ENCODE data around the gene DLG1. TPM values are rescaled to one million over a fixed set of nuclear protein-coding genes. Genes with fewer than 3 reads are reported as not detected.
"Not testable (repeated sequence)": the region's sequence is repeated elsewhere in the genome, so short reads cannot be mapped to it uniquely, and the experiment has no call there.

The DLG1 gene
- total and polyA plus RNA-seq, 9 of the 15 experiments (the other 6 are each of a cell fraction or from before 2014, with no cell fraction given), result 9.4 to 63.5 (median 43.6) TPM

DNA sequence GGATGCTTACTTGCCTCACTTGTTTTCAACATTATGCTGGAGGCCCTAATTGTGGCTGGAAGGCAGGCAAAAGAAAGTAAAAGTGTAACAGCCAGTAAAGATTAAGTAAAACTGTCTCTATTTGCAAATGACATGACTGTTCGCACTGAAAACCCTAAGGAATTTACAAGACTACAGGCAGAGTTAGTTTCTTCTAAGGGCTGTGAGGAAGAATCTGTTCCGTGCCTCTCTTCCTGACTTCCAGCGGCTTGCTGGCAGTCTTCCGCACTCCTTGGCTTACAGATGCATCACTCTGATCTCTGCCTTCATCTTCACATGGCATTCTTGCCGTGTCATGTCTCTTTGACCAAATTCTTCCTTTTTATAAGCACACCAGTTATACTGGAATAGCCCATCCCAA is 86.1 kb downstream of the DLG1 start:
- Histone ChIP-seq H3K36me3 (ENCODE audit: control insufficient read depth, insufficient read depth, low read length) (no peaks in the 10 kb centered on the region), H4K20me1 (replicated peaks; ENCODE audit: control insufficient read depth, insufficient read depth, low read length) (no peaks in the 10 kb centered on the region), H3K9ac (ENCODE audit: insufficient read depth in 1 of 2, low read depth in 2 of 2, low read length in 2 of 2) (no peak overlapping the region), H3K4me3 (no peak overlapping the region), H3K27ac (ENCODE audit: extremely low read depth, low read depth, low read length) (no peak overlapping the region), H3K9me3 (replicated peaks; ENCODE audit: control insufficient read depth, insufficient read depth, low read depth, low read length) (no peaks in the 10 kb centered on the region), H3K4me2 (ENCODE audit: insufficient read depth, low read length) (no peak overlapping the region), H2AFZ (ENCODE audit: low read depth, low read length) (no peak overlapping the region), H3K4me1 (replicated peaks in 1 of 2; ENCODE audit: control insufficient read depth in 2 of 2, insufficient read depth in 2 of 2, low read length in 2 of 2) (peaks cover 0 to 6% of the 10 kb centered on the region in 2 experiments; a peak in 2 of 5 replicates), H3K27me3 (ENCODE audit: control insufficient read depth in 2 of 2, insufficient read depth in 2 of 2, low read length in 2 of 2) (no peaks in the 10 kb centered on the region), H3K9me1 (ENCODE audit: control insufficient read depth, insufficient read depth, low read length) (no peaks in the 10 kb centered on the region), H3K79me2 (ENCODE audit: control insufficient read depth, insufficient read depth, low read length) (peaks cover 97% of the 10 kb centered on the region)
- CTCF ChIA-PET (ENCODE audit: low intra/inter-chr PET ratio), result no interaction called here
- FAIRE-seq (no peak), ATAC-seq (no peak), DNase-seq (ENCODE audit: extremely low read depth in 1 of 4, low spot score in 3 of 4) (no peak)
- intact Hi-C loops (cut with micrococcal nuclease) (no loop called here), in situ Hi-C loops (cut with MboI) (no loop called here)
- POLR2A ChIA-PET, result interaction anchor here (1.1 kb wide), 1 partner anchor 8 kb away, joined by 3 read pairs; no protein-coding TSS in a partner anchor
- no TSS peak for BruUV-seq (replicated peaks)
- TF ChIP-seq RBM22 (IDR thresholded peaks at IDR 0.05; ENCODE audit: low read depth, low read length, poor library complexity, severe bottlenecking), result no peak
- TF ChIP-seq, protein P1, sequence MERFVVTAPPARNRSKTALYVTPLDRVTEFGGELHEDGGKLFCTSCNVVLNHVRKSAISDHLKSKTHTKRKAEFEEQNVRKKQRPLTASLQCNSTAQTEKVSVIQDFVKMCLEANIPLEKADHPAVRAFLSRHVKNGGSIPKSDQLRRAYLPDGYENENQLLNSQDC (CRISPR knock-in tag; IDR thresholded peaks at IDR 0.05), result no peak
- no peak for TF ChIP-seq NFIX (CRISPR knock-in tag; IDR thresholded peaks at IDR 0.05; ENCODE audit: low read depth)
- 79% methylated on average over 5 of the region's 5 CpGs for WGBS (ENCODE audit: insufficient coverage, low coverage, missing lambda C conversion rate)

- H3K4me1 ChIP-seq (replicated peaks in 1 of 2; ENCODE audit: control insufficient read depth in 2 of 2, insufficient read depth in 2 of 2, low read length in 2 of 2); H3K9ac ChIP-seq (ENCODE audit: insufficient read depth in 1 of 2, low read depth in 2 of 2, low read length in 2 of 2); ATAC-seq; H3K9me1 ChIP-seq (ENCODE audit: control insufficient read depth, insufficient read depth, low read length); H3K27ac ChIP-seq (ENCODE audit: extremely low read depth, low read depth, low read length); H3K4me3 ChIP-seq; FAIRE-seq; BruUV-seq (replicated peaks); H2AFZ ChIP-seq (ENCODE audit: low read depth, low read length); H4K20me1 ChIP-seq (replicated peaks; ENCODE audit: control insufficient read depth, insufficient read depth, low read length); intact Hi-C loops (cut with micrococcal nuclease); DNase-seq (ENCODE audit: extremely low read depth in 1 of 4, low spot score in 3 of 4); POLR2A ChIA-PET; H3K27me3 ChIP-seq (ENCODE audit: control insufficient read depth in 2 of 2, insufficient read depth in 2 of 2, low read length in 2 of 2); in situ Hi-C loops (cut with MboI); H3K9me3 ChIP-seq (replicated peaks; ENCODE audit: control insufficient read depth, insufficient read depth, low read depth, low read length); CTCF ChIA-PET (ENCODE audit: low intra/inter-chr PET ratio); H3K36me3 ChIP-seq (ENCODE audit: control insufficient read depth, insufficient read depth, low read length); H3K4me2 ChIP-seq (ENCODE audit: insufficient read depth, low read length): not testable (repeated sequence)
- WGBS (ENCODE audit: insufficient coverage, low coverage, missing lambda C conversion rate), result 75% methylated on average over 4 of the region's 4 CpGs
- peaks cover 97% of the 10 kb centered on the region for H3K79me2 ChIP-seq (ENCODE audit: control insufficient read depth, insufficient read depth, low read length)
- TF ChIP-seq ADNP (tag; IDR thresholded peaks at IDR 0.05), result 0 out of 2 replicates have a peak, but pooled peaks have one; percentile 16
- TF ChIP-seq ZNF146 (CRISPR knock-in tag; IDR thresholded peaks at IDR 0.05; ENCODE audit: unreplicated experiment), result peak; percentile 93
- 0 out of 4 replicates have a peak, but pooled peaks of 1 of the 2 experiments have one; percentile 17 for TF ChIP-seq KDM1A (IDR thresholded peaks at IDR 0.05)
Observed at GRCh38 chr3:197211698-197212097, 86.7 kb downstream of the DLG1 start.
